Tibial nerve (tissue), 4 donors: ENCODE measurements around the gene OTOP2.

Source experiments
- CTCF ChIP-seq, 5 experiments: fragments of 200-600 bp in 3 of 5; fragments of 450-650 bp in 2 of 5; sonication (generic) in 3 of 5; IDR thresholded peaks; one replicate each; pipeline ENCODE4 v1.5.1; 2016 to 2019; ENCODE audit warnings: antibody characterized with exemption in 5 of 5, mild to moderate bottlenecking in 3 of 5, moderate library complexity in 2 of 5
- EP300 ChIP-seq, 2 donors: sonication (generic); formaldehyde crosslinking; IDR thresholded peaks; one replicate each; pipeline ENCODE4 v1.6.1; 2017; ENCODE audit warnings: antibody characterized with exemption in 2 of 2, mild to moderate bottlenecking in 1 of 2
- POLR2A ChIP-seq, 2 donors: fragments of 450-650 bp; IDR thresholded peaks; one replicate each; pipeline ENCODE4 v1.6.1; 2017; ENCODE audit warnings: antibody characterized with exemption in 2 of 2, mild to moderate bottlenecking in 2 of 2, moderate library complexity in 2 of 2

GRCh38 chr17:74875977-74876593, 48.0 kb upstream of the OTOP2 start:
- TF ChIP-seq CTCF (IDR thresholded peaks at IDR 0.05) (no peak), EP300 (IDR thresholded peaks at IDR 0.05) (no peak), POLR2A (IDR thresholded peaks at IDR 0.05) (no peak)
